H9 (cell line): ENCODE results near the gene TAF9B. TPM values are rescaled to one million over a fixed set of nuclear protein-coding genes. Genes with fewer than 3 reads are reported as not detected.

Experiments
- DNase-seq: peaks from one replicate; pipeline ENCODE4 v3.0.0-alpha.2; 2017
- H2AFZ ChIP-seq: one replicate; pipeline ENCODE4 v1.6.1; 2013; ENCODE audit warnings: mild to moderate bottlenecking, low read length, control low read depth, moderate library complexity
- H2AK5ac ChIP-seq: 2 replicates; pipeline ENCODE4 v1.6.1; 2013; ENCODE audit warnings: low read length, control low read depth, mixed read lengths; ENCODE audit not compliant: insufficient read length
- H2BK120ac ChIP-seq: one replicate; pipeline ENCODE4 v1.6.1; 2013; ENCODE audit warnings: low read depth, mild to moderate bottlenecking, low read length, control low read depth, inconsistent platforms; ENCODE audit not compliant: poor library complexity, severe bottlenecking
- H2BK12ac ChIP-seq: 2 replicates; pipeline ENCODE4 v1.6.1; 2013; ENCODE audit warnings: low read length, control low read depth, mixed read lengths, low read depth; ENCODE audit not compliant: insufficient read length
- H2BK15ac ChIP-seq: 2 replicates; pipeline ENCODE4 v1.6.1; 2013; ENCODE audit warnings: low read depth, low read length, control low read depth
- H2BK20ac ChIP-seq: one replicate; pipeline ENCODE4 v1.6.1; 2013; ENCODE audit warnings: low read depth, mild to moderate bottlenecking, low read length, control low read depth, inconsistent platforms; ENCODE audit not compliant: poor library complexity, severe bottlenecking
- H2BK5ac ChIP-seq: 2 replicates; pipeline ENCODE4 v1.6.1; 2013; ENCODE audit warnings: low read length, control low read depth, mixed read lengths; ENCODE audit not compliant: insufficient read length
- H3K14ac ChIP-seq: 2 replicates; pipeline ENCODE4 v1.6.1; 2013; ENCODE audit warnings: low read length, control low read depth; ENCODE audit not compliant: insufficient read depth
- H3K18ac ChIP-seq: 2 replicates; pipeline ENCODE4 v1.6.1; 2013; ENCODE audit warnings: low read depth, mild to moderate bottlenecking, mixed read lengths, low read length, control low read depth; ENCODE audit not compliant: insufficient read length
- H3K23ac ChIP-seq: 2 replicates; pipeline ENCODE4 v1.6.1; 2013; ENCODE audit warnings: low read length, control low read depth, mixed read lengths, low read depth; ENCODE audit not compliant: insufficient read length
- H3K23me2 ChIP-seq: 2 replicates; pipeline ENCODE4 v1.6.1; 2013; ENCODE audit warnings: low read depth, mild to moderate bottlenecking, mixed read lengths, low read length, control low read depth; ENCODE audit not compliant: insufficient read length, poor library complexity, severe bottlenecking
- H3K27ac ChIP-seq: 2 replicates; pipeline ENCODE4 v1.5.1; 2013; ENCODE audit warnings: low read length, control low read depth, mixed read lengths, low read depth; ENCODE audit not compliant: insufficient read length
- H3K27me3 ChIP-seq: 2 replicates; pipeline ENCODE4 v1.6.1; 2013; ENCODE audit warnings: low read length, control low read depth, inconsistent platforms; ENCODE audit not compliant: insufficient read depth
- H3K4ac ChIP-seq: 2 replicates; pipeline ENCODE4 v1.6.1; 2013; ENCODE audit warnings: low read depth, mild to moderate bottlenecking, control low read depth, inconsistent platforms, low read length, moderate library complexity
- H3K4me1 ChIP-seq: 2 replicates; pipeline ENCODE4 v1.6.1; 2013; ENCODE audit warnings: low read length, control low read depth, inconsistent platforms; ENCODE audit not compliant: insufficient read depth
- H3K4me2 ChIP-seq: 2 replicates; pipeline ENCODE4 v1.6.1; 2013; ENCODE audit warnings: low read length, control low read depth, mixed read lengths; ENCODE audit not compliant: insufficient read length, insufficient read depth
- H3K56ac ChIP-seq: 2 replicates; pipeline ENCODE4 v1.6.1; 2013; ENCODE audit warnings: low read depth, mild to moderate bottlenecking, mixed read lengths, low read length, control low read depth; ENCODE audit not compliant: insufficient read length
- H3K79me1 ChIP-seq: 2 replicates; pipeline ENCODE4 v1.6.1; 2013; ENCODE audit warnings: low read depth, mild to moderate bottlenecking, moderate library complexity, low read length, control low read depth, inconsistent platforms; ENCODE audit not compliant: insufficient read depth, poor library complexity, severe bottlenecking
- H3K79me2 ChIP-seq: 2 replicates; pipeline ENCODE4 v1.6.1; 2013; ENCODE audit warnings: low read length, control low read depth, inconsistent platforms; ENCODE audit not compliant: insufficient read depth
- H3K9ac ChIP-seq: 2 replicates; pipeline ENCODE4 v1.6.1; 2013; ENCODE audit warnings: low read length, control low read depth, mixed read lengths; ENCODE audit not compliant: insufficient read length; ENCODE audit errors: extremely low read depth
- H3K9me3 ChIP-seq: one replicate; pipeline ENCODE4 v1.6.1; 2013; ENCODE audit warnings: low read depth, low read length, inconsistent platforms; ENCODE audit not compliant: control insufficient read depth
- H3T11ph ChIP-seq: one replicate; pipeline ENCODE4 v1.6.1; 2013; ENCODE audit warnings: mild to moderate bottlenecking, low read length, control low read depth, inconsistent platforms
- H4K20me1 ChIP-seq: one replicate; pipeline ENCODE4 v1.6.1; 2013; ENCODE audit not compliant: control insufficient read depth, insufficient read length, insufficient read depth
- H4K5ac ChIP-seq: 2 replicates; pipeline ENCODE4 v1.6.1; 2013; ENCODE audit warnings: low read depth, mild to moderate bottlenecking, mixed read lengths, low read length, control low read depth; ENCODE audit not compliant: insufficient read length
- H4K8ac ChIP-seq: replicated peaks from 2 replicates; pipeline ENCODE4 v1.6.1; 2013; ENCODE audit warnings: low read length, control low read depth, mixed read lengths, low read depth; ENCODE audit not compliant: insufficient read length
- H4K91ac ChIP-seq: 2 replicates; pipeline ENCODE4 v1.6.1; 2013; ENCODE audit warnings: low read depth, mild to moderate bottlenecking, moderate library complexity, mixed read lengths, low read length, control low read depth; ENCODE audit not compliant: insufficient read length
- H3K27ac Mint-ChIP-seq, 3 experiments: 2 replicates in 2 of 3; 3 replicates in 1 of 3; pipeline ENCODE4 v1.8.0; 2020 to 2021; ENCODE audit warnings: mixed read lengths in 3 of 3, mild to moderate bottlenecking in 1 of 3, moderate library complexity in 1 of 3
- H3K27me3 Mint-ChIP-seq: 2 replicates; pipeline ENCODE4 v1.8.0; 2021; ENCODE audit warnings: low read depth, mild to moderate bottlenecking, moderate library complexity, mixed read lengths
- H3K36me3 Mint-ChIP-seq, 3 experiments: 2 replicates in 2 of 3; 3 replicates in 1 of 3; pipeline ENCODE4 v1.8.0; 2020 to 2021; ENCODE audit warnings: low read depth in 3 of 3, mixed read lengths in 3 of 3; ENCODE audit not compliant: insufficient read depth in 1 of 3
- H3K4me1 Mint-ChIP-seq, 2 experiments: 2 replicates each; pipeline ENCODE4 v1.8.0; 2020; ENCODE audit warnings: mixed read lengths in 2 of 2
- H3K4me3 Mint-ChIP-seq, 2 experiments: 2 replicates in 1 of 2; 3 replicates in 1 of 2; pipeline ENCODE4 v1.8.0; 2020 to 2021; ENCODE audit warnings: mild to moderate bottlenecking in 2 of 2, mixed read lengths in 2 of 2, moderate library complexity in 1 of 2
- H3K9me3 Mint-ChIP-seq, 2 experiments: 2 replicates in 1 of 2; 3 replicates in 1 of 2; pipeline ENCODE4 v1.8.0; 2020; ENCODE audit warnings: mild to moderate bottlenecking in 2 of 2, mixed read lengths in 2 of 2, moderate library complexity in 1 of 2
- WGBS: extraction: QIAGEN DNeasy Blood & Tissue Kit; methylation state at CpG from one replicate; pipeline ENCODE4 v1.1.7; 2013; ENCODE audit warnings: missing lambda C conversion rate, low lambda C conversion rate, mixed read lengths; ENCODE audit not compliant: insufficient read length; ENCODE audit errors: extremely low coverage; 5-methylcytosine and 5-hydroxymethylcytosine counted together
- total RNA-seq: library from RNA; stranded (reverse); gene quantifications from 2 replicates; pipeline ENCODE4 v1.2.1, GENCODE V29; 2021
- TF ChIP-seq, protein P1 (sequence below): fragments of 200-600 bp; sonication (generic); conservative IDR thresholded peaks from 3 replicates; pipeline ENCODE4 v1.8.0; 2021; ENCODE audit warnings: antibody characterized with exemption, mild to moderate bottlenecking

The TAF9B gene
- total RNA-seq, 1 experiment from 2014 or later, result 34.9 TPM

GRCh38 chrX:78106651-78106986 is 32.8 kb downstream of the TAF9B start:
- Mint-ChIP-seq H3K27me3 (no peaks in the 10 kb centered on the region), H3K9me3 (peaks cover 61 to 64% of the 10 kb centered on the region in 2 experiments), H3K4me3 (peak overlapping the region; percentile 86 to 88), H3K36me3 (peaks cover 36 to 44% (median 40%) of the 10 kb centered on the region in 3 experiments), H3K4me1 (peaks cover 24 to 40% of the 10 kb centered on the region in 2 experiments), H3K27ac (no peak overlapping the region)
- Histone ChIP-seq H2BK5ac (no peak overlapping the region), H3K23me2 (peaks cover 4% of the 10 kb centered on the region), H4K91ac (no peak overlapping the region), H3K79me1 (no peaks in the 10 kb centered on the region), H3K4ac (no peak overlapping the region), H3K4me2 (peak overlapping the region; percentile 76), H3T11ph (no peak overlapping the region), H2BK120ac (no peak overlapping the region), H2BK12ac (no peak overlapping the region), H4K8ac (no peak overlapping the region), H3K27ac (no peak overlapping the region), H3K9me3 (peaks cover 6% of the 10 kb centered on the region), H3K23ac (no peak overlapping the region), H3K14ac (no peak overlapping the region), H2AFZ (no peak overlapping the region), H3K4me1 (no peaks in the 10 kb centered on the region), H4K5ac (no peak overlapping the region), H2BK20ac (no peak overlapping the region), H2BK15ac (no peak overlapping the region), H3K56ac (no peak overlapping the region), H3K18ac (no peak overlapping the region), H2AK5ac (no peak overlapping the region), H3K27me3 (no peaks in the 10 kb centered on the region), H4K20me1 (peaks cover 2% of the 10 kb centered on the region), H3K79me2 (peaks cover 46% of the 10 kb centered on the region), H3K9ac (no peak overlapping the region)
- DNase-seq, result no peak
- TF ChIP-seq, protein P1, sequence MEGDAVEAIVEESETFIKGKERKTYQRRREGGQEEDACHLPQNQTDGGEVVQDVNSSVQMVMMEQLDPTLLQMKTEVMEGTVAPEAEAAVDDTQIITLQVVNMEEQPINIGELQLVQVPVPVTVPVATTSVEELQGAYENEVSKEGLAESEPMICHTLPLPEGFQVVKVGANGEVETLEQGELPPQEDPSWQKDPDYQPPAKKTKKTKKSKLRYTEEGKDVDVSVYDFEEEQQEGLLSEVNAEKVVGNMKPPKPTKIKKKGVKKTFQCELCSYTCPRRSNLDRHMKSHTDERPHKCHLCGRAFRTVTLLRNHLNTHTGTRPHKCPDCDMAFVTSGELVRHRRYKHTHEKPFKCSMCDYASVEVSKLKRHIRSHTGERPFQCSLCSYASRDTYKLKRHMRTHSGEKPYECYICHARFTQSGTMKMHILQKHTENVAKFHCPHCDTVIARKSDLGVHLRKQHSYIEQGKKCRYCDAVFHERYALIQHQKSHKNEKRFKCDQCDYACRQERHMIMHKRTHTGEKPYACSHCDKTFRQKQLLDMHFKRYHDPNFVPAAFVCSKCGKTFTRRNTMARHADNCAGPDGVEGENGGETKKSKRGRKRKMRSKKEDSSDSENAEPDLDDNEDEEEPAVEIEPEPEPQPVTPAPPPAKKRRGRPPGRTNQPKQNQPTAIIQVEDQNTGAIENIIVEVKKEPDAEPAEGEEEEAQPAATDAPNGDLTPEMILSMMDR, result no peak
- no CpG with 5 or more reads among the region's 1 CpG for WGBS
